Hypothalamus (tissue), 51 donors: ENCODE results near the gene ADCYAP1R1.

Experiments used
- DNase-seq, 51 donors: peaks; one replicate each; lab custom pipeline; 2025; lab: John Stamatoyannopoulos, UW

The ADCYAP1R1 gene

DNA sequence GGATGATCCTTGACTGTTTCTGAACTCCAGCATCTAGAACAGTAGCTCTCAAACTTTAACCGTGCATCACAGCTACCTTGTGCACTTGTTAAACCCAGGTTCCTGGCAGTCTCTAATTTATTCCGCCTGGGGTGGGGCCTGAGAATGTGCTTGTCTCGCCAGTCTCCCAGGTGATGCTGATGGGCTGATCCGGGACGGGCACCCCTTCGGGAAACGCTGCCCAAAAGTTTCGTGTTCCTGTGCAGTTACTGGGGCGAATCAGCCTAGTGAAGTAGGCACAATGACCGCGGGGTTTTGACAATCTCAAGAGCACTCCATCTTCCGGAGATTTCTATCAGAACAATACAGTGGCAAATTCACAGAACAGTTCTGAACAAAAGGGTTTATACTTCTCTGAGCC is 29.9 kb downstream of the ADCYAP1R1 start:
- peak in 1 of 51 donors; percentile 22 for DNase-seq

DNA sequence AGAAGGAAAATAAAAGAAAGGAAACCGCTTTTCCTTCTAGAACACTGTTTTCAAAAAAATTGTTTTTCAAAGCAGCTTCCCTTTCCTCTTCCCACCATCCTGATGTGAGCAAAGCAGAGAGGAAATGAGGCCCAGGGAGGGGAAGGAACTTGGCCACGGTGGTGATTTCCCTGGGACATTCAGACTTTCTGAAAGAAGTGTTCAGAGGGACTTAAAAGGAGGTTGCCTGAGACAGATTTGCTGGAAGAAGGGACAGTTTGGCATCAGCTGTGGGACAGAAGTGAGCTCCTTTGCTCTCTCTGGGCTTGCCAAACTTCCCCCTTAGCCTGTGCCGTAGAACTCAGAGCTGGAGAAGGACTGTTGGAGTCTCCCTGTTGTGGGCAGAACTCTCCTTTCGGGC is 30.3 kb downstream of the ADCYAP1R1 start:
- peak in 3 of 51 donors; percentile 12 to 13 (median 13) for DNase-seq

DNA sequence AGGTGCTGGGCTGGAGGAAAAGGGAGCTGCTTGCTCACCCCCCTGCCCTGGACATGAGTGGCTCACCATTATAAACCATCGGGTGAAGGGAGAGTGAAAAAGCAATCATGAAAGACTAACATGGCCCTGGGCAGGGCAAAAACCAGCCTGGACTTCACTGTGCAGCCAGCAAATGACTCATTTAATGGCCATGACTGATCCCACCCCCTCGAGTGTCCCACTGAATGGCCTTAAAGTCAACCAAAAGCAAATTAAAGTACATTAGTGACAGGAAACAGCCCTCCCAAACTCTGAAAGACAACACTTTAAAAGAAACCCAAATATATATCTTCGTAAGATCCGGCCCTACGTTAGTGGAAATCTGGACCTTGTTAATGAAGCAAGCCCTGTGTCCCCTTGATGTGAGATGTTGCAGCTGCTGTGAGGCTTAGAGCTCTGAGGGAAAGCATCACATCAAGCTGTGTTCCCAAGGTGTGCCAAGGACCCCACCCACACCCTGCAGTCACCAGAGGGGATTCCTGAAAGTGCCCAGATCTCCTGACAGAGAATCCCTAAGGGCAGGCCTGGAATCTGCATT is 31.2 kb downstream of the ADCYAP1R1 start:
- DNase-seq: no peak

DNA sequence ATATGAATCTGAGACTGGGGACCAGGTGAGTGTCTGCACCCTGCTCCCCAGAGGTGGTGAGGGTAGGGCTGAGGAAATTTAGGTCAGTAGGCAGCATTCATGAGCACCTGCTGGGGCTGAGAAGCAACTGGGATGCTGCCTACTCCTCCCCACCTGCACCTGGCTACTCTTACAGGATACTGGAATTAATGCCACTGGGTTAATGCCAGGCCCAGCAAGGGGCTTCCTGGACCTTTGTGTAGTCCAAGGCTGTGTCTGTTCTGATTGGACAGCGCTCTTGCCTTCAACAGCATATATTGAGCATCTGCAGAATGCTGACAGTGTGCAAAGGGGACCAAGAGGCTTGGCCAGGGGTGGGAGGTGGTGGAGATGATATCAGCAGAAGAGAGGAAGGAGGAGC is 32.1 kb downstream of the ADCYAP1R1 start:
- no peak for DNase-seq

DNA sequence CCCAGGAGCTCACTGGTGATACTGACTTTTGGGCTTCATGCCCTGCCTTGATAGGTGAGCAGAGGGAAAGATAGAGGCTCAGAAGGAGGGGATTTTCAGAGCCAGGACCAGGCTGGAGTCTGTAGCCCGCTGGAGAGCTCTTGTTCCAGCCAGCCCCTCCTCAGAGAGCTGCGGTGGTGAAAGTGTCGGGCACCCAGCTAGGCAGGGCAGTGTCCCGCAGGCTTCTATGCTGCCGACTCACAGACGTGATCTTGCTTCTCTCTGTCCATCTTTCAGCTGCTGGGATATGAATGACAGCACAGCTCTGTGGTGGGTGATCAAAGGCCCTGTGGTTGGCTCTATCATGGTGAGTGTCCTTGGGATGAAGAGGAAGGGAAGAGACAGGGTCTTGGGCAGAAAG is 35.2 kb downstream of the ADCYAP1R1 start:
- DNase-seq: no peak

DNA sequence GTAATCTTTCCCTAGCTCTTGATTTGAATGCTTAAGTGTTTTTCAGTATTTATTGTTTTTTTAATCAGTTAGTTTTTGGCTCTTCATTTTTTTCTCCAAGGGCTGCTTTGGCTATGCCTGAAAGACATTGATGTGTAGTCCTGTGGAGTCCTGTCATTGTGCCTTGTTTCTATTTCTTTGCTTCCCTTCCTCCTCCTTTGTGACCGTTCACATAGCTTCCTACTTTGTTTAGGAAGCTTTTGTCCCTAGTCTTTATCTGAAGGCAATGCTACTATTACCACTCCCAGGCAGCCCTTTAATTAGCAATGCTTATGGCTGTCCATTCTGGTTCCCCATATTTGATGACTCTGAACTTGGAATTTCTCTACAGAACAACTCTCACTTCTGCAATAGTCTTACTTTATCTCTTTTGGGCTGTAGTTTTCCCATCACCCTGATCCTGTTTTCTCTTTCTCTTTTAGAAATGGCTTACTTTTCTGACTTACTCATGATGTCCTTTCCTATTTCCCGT is 39.9 kb downstream of the ADCYAP1R1 start:
- DNase-seq: no peak

DNA sequence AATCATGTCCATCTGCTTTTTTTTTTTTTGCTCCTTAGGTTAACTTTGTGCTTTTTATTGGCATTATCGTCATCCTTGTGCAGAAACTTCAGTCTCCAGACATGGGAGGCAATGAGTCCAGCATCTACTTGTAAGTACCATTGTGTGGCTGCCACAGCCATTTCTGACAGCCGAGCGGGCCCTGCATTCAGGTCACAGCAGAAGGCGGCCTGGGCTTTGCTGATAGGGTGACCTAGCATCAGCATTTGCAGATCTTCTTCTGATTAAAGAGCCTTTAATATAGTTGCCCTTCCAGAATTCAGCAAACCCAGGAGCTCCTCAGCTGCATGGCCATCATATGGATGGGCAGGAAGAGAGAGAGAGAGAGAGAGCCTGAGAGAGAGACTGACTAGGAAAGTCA is 40.5 kb downstream of the ADCYAP1R1 start:
- no peak for DNase-seq

DNA sequence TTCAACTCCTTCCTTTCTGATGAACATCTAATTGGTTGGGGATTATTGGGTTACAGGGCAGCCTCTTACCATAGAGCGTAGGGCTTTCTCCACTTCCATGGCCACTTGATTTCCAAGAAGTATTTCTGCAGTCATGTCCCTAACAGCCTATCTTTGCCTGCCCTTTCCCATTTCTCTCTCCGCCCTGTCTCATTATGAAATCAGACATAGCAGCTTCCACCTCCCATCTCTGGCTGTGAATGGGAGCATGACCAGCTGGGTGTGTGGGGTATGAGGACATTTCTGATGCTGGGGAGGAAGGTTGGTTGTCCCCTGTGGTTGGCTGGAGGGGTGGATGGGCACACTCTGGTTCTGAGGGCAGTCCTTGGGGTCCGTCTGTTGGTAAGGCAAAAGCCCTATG is 41.2 kb downstream of the ADCYAP1R1 start:
- DNase-seq: no peak

DNA sequence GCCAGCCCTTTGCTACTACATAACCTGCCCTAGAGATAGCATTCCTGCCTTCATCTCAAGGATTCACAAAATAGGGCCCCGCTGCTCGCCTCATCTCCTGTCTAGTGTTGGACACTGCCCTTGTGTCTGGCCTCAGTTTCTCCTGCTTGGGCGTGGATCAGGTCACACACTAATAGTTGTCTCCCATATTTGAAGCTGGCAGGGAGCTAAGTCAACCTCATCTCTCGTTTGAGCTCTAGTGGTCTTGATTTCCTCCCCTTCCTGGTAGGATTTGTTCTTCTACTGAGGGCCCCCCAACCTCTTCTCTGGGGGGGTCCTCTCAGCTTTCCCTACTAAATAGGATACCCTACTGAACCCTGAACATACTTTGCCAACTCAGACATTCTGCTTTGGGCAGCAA is 42.2 kb downstream of the ADCYAP1R1 start:
- DNase-seq: no peak

DNA sequence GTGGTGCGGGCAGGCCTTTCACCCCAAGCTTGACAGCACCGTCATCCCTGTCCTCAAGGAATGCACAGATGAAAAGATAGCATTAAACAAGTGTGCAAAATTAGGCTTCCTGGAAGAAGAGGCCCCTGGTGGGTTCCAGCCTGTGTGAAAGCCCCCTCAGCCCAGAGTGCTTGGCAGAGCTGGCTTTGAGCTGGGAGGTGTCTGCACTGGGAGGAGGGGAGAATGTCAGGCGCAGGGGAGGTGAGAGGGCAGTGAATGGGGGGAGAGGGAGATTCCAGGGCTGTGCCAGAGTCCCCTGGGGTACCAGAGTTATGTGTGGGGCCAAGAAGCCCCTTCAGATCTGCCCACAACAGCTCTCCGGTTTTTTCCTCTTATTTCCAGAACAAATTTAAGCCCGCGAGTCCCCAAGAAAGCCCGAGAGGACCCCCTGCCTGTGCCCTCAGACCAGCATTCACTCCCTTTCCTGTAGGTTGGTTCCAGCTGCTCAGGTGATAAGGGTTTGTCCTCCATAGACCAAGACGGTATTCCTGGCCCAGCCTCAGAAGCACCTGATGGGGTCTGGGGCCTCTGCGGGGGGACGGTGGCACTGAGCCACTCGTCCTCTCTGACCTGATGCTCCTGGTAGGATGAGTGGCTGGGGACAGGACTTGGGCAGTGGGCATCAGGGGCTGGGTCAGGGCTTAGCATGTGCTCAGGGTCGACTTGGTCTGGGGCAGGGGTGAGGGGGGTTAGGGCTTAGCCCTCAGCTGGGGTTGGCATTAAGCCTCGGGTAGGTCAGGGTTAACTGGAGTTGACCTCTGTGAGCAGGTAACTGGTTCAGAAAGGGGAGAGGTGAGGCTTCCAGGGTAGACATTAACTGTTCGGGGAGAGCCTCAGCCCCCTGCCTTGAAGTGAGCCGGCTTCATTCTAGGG is 43.4 kb downstream of the ADCYAP1R1 start:
- DNase-seq: no peak

DNA sequence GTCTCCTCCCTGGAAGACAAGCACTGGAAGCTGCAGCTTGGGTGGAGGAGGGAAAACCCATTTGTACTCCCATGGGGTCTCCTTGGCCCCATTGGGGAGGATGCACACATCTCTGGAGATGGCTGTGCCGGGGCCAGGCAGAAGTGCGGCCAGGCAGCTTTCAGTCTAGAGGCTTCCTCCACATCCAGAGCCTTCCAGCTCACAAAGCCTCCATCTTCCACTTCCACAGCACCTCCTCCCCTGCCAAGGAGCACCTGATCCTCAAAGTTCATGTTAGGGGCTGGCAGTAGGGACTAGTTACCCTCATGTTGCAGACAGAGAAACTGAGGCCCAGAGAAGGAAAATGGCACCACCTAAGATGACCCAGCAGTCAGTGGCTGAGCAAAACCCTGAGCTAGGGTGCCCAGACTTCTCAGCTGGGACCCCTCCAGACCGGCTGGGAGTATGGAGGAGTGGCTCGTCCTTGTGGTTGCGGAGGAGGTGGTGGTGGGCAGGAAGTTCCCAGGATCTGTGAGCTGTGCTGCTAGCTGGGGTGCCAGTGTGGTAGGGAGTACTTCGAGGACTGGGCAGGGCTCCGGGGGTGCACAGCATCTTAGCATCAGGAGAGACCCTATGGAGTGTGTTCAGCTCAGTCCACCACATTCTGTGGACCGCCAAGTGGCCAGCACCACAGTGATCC is 44.2 kb downstream of the ADCYAP1R1 start:
- DNase-seq: no peak

DNA sequence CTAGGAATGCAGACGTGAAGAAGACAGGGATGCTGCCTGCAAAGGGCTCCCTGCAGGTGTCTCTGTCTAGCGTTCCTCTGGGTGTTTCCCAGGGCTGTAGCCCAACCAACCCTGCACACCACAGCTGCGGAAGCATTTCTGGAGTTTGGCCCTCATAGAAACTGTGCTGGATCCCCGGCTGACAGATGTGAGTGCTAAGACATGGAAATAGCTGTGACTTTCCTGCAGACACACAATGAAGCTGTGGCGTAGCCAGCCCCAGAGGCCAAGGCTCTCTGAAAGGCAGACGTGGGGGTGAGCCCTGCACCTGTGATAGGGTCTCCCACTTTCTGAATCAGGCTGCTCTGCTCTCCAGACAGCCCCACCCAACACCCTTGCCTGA is 44.8 kb downstream of the ADCYAP1R1 start:
- no peak for DNase-seq

DNA sequence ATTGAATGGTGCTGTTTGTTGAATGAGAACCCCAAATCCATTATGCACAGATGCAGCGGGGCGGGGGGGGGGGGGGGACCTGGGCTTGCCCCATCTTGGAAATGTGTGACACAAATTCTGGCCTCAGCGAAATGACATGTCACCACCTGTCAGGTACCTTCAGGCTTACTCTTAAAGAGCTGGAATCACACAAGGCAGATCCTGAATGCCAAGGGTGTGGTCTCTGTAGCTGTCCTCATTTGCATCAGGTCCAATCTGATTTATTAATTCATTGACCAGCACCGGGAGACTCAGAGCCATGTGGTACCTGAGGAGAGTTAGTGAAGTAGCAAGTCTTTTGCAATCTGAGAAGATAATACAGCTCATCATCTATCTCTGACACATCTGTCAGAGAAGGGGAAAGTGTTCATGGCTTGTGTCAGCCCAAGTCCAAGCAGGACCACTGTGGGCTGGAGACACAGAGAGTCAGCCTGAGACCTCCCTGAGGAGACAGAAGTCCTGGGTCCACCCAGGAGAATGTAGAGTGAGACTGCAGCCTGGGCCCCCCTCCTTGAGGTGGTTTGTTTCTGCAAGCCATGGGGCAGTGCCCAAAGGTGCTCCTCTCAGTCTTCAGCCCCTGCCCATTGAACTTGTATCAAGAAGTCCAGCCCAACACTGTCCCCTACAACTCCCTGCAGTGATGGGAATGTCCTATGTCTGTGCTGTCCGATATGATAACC is 46.7 kb downstream of the ADCYAP1R1 start:
- DNase-seq: no peak

DNA sequence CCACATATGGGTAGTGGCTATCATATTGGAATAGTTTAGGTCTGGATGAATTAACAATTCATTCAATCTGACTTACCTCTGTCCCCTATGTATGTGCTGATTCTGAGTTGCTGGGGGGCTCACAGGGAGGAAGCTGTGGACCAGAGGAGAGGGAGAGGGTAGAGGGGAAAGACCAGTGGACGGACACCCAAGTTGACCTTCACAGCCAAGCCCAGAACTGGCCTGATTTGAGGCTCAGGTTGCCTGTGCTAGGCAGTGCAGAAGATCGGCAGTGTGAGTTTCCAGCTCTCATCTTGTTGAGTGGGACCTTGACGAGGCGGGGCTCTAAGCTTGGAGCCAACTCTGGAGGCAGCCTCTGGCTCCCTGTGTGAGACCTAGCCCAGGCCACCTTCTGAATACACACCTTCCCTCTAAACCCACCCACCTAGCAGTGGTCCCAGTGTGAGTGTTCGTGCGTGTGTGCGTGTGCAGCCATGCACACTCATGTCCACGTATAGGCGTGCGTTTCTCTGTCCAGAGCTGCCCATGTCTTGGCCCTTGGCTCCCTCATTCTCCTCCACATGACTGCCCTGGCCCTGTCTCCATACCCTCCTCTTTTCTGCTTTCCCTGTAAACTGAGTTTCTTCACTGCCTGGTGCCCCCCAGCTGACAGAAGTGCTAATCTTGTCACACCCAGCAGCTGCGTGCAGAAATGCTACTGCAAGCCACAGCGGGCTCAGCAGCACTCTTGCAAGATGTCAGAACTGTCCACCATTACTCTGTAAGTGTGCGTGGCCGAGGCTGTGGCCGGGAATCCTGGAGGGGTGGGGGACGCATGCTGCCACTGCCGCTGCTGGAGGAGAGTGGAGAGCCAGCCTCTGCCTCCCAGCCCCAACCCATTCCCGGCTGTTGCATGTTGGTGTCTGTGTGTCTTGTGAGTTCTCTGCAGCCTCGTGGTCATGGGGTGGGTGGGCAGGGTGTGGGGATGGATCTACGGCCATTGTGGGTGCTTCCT is 47.6 kb downstream of the ADCYAP1R1 start:
- DNase-seq: no peak

DNA sequence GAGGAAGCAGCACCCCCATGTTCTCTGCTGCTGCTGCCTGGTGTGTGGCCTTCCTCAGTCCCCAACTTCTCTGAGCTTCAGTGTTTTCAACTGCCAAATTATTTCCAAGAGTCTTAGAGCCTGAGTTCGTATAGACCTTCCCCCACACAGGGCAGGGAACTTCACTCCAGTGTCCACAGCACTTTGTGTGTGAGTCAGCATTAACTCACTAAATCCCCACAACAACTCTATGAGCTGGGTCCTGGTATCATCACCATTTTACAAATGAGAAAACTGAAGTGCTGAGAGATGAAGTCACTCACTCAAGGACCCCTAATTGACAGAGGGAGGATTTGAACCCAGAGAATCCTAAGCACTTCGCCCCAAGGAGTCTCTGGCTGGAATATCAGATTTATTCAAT is 48.3 kb downstream of the ADCYAP1R1 start:
- no peak for DNase-seq

DNA sequence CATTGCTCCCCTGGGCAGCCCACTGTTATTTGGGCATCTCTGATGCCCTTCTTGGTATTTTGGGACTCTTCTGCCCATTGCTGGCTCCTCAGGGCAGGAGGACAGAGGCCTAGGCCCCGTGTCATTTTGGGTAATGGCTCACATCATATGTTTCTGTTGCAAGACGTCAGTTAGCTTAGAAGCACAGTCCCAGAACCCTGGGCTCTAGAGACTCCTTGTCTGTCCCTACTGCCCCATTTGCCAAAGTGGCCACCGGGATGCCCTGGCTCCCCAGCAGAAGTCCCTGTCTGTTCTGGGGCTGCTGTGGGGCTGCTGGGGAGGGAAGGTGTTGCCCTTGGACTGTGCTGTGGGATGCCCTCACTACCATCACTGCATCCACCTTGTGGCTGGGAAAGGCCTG is 48.8 kb downstream of the ADCYAP1R1 start:
- no peak for DNase-seq

DNA sequence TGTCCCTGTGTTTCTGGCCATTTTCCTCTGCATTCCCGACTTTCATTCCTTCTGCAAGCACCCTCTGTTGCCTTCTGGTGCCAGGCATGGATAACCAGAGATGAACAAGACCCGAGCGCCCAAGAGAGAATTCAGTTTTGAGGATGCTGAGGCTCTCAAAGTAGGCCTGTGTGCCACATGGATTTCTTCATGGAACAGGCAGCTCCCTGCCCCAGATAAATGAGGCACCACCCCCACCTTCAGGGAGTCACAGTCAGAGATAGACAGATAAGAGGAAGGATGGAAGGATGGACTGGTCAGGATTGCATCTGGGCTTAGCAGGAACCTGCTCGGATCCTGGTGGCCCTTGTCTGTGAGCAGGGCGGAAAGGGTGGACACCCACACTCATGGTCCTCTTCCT is 49.4 kb downstream of the ADCYAP1R1 start:
- no peak for DNase-seq

DNA sequence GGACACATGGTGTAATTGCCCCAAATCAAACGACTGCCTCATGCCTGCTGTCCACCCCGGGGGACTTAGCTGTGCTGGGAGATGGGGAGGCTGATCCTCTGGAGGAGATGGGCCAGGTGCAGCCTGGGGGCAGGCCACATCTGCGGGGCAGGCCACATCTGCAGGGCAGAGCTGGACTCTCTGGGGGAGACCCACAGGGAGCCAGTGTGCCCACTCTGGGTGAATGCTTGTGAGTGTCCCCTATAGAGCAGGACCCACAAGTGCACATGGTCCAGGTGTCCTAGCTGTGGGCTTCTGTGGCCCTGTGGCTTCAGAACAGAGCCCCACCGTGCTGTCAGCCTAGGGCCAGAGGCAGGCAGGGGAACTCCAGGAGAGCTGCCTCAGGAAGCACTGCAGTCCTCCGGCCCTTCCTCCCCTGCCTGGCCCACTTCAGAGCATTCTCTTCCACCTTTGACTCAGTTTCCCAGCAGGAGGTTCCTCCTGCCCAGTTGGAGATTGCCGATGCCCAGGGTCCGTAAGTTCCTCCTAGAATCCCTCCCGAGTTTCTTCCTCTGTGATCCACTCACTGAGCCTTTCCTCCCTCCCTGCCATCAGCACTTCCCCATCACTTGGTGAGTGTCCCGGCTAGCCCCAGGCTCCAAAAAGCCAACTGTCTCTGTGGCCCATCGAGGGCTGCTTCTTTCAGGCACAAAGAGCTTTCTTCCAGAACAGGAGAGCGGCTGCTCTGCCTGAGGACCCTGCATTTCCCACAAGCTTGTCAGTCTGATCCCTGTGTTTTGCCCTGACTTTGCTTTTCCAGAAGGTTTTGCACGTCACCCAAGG is 50.3 kb downstream of the ADCYAP1R1 start:
- no peak for DNase-seq
